Gastrocnemius medialis (tissue), 4 donors: Measurements from ENCODE around the gene LRRC74A. TPM values are rescaled to one million over a fixed set of nuclear protein-coding genes. Genes with fewer than 3 reads are reported as not detected.

Experiments used
- ATAC-seq, 2 donors: fragments of 150-250 bp; one replicate each; pipeline ENCODE4 v1.9.1; 2016
- DNase-seq, 2 donors: peaks; one replicate each; pipeline ENCODE4 v3.0.0-alpha.2; 2019
- H3K27ac ChIP-seq, 4 donors: fragments of 200-600 bp; sonication (generic); 1 replicate in 1 of 4; 2 replicates in 3 of 4; pipeline ENCODE4 v1.5.1; 2016 to 2018; ENCODE audit warnings: mild to moderate bottlenecking in 2 of 4, moderate library complexity in 1 of 4
- H3K27me3 ChIP-seq, 3 donors: fragments of 200-600 bp; sonication (generic) in 2 of 3; 1 replicate in 1 of 3; 2 replicates in 2 of 3; pipeline versions ENCODE4 v1.5.1 to v1.6.0; 2016 to 2019; ENCODE audit warnings: mild to moderate bottlenecking in 1 of 3, moderate library complexity in 1 of 3
- H3K36me3 ChIP-seq, 2 donors: fragments of 200-600 bp; sonication (generic) in 1 of 2; one replicate each; pipeline ENCODE4 v1.5.1; 2017 to 2018
- H3K4me1 ChIP-seq, 2 donors: fragments of 200-600 bp; sonication (generic) in 1 of 2; one replicate each; pipeline ENCODE4 v1.5.1; 2016 to 2017; ENCODE audit warnings: mild to moderate bottlenecking in 2 of 2
- H3K4me3 ChIP-seq, 4 donors: fragments of 200-600 bp; sonication (generic) in 3 of 4; 1 replicate in 1 of 4; 2 replicates in 3 of 4; pipeline ENCODE4 v1.5.1; 2016 to 2019; ENCODE audit warnings: mild to moderate bottlenecking in 2 of 4
- H3K9me3 ChIP-seq, 3 donors: fragments of 200-600 bp; sonication (generic) in 2 of 3; 1 replicate in 1 of 3; 2 replicates in 2 of 3; pipeline ENCODE4 v1.5.1; 2016 to 2019
- POLR2A ChIP-seq, 2 donors: fragments of 450-650 bp; IDR thresholded peaks; one replicate each; pipeline ENCODE4 v1.6.1; 2017; ENCODE audit warnings: antibody characterized with exemption in 2 of 2, mild to moderate bottlenecking in 2 of 2, moderate library complexity in 2 of 2
- in situ Hi-C, 4 donors: fragments of 200-750 bp; cut with MboI; loops; one replicate each; pipeline versions ENCODE4 v1.15.0 to v1.8.0; 2017; ENCODE audit warnings: low sequenced_read_pairs in 4 of 4
- intact Hi-C: fragments of 100-400 bp; cut with DNase I; formaldehyde crosslinking; loops from one replicate; pipeline ENCODE4 v1.15.1; 2023; ENCODE audit warnings: low total_unique reads
- total RNA-seq, 4 donors: library from RNA; depleted of rRNA; stranded (reverse); fragments of >200 nt; gene quantifications; one replicate each; pipeline versions ENCODE4 v1.1.0 to v1.2.3, GENCODE V29; 2016
- TF ChIP-seq, protein P1 (sequence below), 5 experiments: fragments of 450-650 bp in 3 of 5; fragments of 200-600 bp in 2 of 5; sonication (generic) in 2 of 5; IDR thresholded peaks in 4 of 5; conservative IDR thresholded peaks in 1 of 5; 1 replicate in 4 of 5; 2 replicates in 1 of 5; pipeline ENCODE4 v1.5.1; 2016 to 2019; ENCODE audit warnings: antibody characterized with exemption in 5 of 5, mild to moderate bottlenecking in 3 of 5, moderate library complexity in 3 of 5

The LRRC74A gene
- total RNA-seq, 4 donors from 2014 or later = not detected

DNA sequence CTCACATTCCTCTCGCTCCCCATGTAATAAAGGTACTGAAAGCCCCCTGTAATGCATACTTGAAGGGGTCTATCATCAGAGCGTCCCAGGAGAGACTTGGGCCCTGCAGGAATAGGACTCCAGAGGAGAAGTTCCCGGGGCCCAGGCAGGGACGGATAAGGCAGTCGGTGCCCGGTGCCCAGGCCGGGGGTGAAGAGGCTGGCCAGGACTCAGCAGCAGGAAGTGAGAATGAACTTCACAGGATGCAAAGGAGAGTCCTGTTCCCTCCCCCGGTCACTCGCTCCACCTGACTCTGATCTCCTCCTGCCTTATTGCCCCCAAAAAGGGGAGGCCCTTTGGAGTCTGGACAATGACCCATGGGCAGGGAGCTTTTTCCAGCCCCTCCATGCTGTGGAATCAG is 40.2 kb downstream of the LRRC74A start:
- Histone ChIP-seq H3K27me3 (no peaks in the 10 kb centered on the region), H3K27ac (peak overlapping the region in 1 of 4 donors; percentile 54)
- intact Hi-C loops = no loop called here

DNA sequence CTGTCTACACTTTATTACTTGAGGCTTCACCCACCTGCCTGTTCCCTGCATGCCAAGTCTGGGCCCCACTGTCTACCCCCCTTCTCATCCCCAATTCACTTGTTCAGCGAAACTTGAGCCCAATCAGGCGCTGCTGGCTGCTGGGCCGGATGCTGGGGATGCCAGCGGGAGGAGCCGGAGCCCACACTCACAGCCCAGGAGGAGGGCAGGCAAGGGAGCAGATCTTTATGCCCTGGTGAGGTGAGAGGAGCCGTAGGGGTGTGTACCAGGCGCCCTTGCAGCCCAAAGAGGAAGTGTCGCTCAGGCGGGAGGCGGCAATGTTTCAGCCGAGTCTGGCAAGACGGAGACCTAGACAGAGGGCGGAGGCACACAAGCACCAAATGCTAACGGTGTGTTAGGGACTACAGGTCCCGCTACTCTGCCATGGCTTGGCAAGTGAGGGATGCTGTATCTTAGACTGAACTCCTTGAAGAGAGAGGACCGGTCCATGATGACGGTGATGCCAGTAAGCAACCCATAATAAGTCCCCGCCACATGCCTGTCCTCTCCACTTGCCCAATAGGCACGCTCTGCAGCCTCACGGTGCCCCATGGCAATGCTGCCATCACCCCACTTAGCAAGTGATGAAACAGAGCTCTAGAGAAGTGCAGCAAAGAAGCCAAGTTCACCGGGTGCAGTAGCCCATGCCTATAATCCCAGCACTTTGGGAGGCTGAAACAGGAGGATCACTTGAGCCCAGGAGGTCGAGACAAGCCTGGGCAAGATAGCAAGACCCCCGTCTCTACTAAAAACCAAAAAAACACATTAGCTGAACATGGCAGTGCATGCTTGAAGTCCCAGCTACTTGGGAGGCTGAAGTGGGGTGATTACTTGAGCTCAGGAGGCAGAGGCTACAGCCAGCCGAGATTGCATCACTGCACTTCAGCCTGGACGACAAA is 41.6 kb downstream of the LRRC74A start:
- DNase-seq = no peak
- peak in 1 of 2 donors; percentile 24 for ATAC-seq
- Histone ChIP-seq H3K36me3 (no peaks in the 10 kb centered on the region), H3K27ac (peak overlapping the region in 2 of 4 donors; percentile 21 to 30), H3K9me3 (no peaks in the 10 kb centered on the region), H3K4me3 (peak overlapping the region in 1 of 4 donors; percentile 13), H3K4me1 (peaks cover 0 to 17% of the 10 kb centered on the region in 2 donors), H3K27me3 (no peaks in the 10 kb centered on the region)
- intact Hi-C loops = no loop called here
- in situ Hi-C loops = loop anchor here in 1 of 4 donors (25.0 kb wide), 1 partner anchor 420 kb away; no protein-coding TSS in a partner anchor
- TF ChIP-seq POLR2A (IDR thresholded peaks at IDR 0.05) = no peak
- TF ChIP-seq, protein P1, sequence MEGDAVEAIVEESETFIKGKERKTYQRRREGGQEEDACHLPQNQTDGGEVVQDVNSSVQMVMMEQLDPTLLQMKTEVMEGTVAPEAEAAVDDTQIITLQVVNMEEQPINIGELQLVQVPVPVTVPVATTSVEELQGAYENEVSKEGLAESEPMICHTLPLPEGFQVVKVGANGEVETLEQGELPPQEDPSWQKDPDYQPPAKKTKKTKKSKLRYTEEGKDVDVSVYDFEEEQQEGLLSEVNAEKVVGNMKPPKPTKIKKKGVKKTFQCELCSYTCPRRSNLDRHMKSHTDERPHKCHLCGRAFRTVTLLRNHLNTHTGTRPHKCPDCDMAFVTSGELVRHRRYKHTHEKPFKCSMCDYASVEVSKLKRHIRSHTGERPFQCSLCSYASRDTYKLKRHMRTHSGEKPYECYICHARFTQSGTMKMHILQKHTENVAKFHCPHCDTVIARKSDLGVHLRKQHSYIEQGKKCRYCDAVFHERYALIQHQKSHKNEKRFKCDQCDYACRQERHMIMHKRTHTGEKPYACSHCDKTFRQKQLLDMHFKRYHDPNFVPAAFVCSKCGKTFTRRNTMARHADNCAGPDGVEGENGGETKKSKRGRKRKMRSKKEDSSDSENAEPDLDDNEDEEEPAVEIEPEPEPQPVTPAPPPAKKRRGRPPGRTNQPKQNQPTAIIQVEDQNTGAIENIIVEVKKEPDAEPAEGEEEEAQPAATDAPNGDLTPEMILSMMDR (IDR thresholded peaks at IDR 0.05 in 4 of 5, conservative IDR thresholded peaks at IDR 0.05 in 1 of 5) = no peak

More for the DNA sequence above, 40.2 kb downstream of the LRRC74A start:
- no peaks in the 10 kb centered on the region for H3K9me3 ChIP-seq
- TF ChIP-seq, protein P1 (IDR thresholded peaks at IDR 0.05 in 4 of 5, conservative IDR thresholded peaks at IDR 0.05 in 1 of 5) = no peak
- no peak for TF ChIP-seq POLR2A (IDR thresholded peaks at IDR 0.05)
- peaks cover 0 to 17% of the 10 kb centered on the region in 2 donors for H3K4me1 ChIP-seq
- ATAC-seq (no peak), DNase-seq (no peak)
- no peaks in the 10 kb centered on the region for H3K36me3 ChIP-seq
- in situ Hi-C loops = loop anchor here in 1 of 4 donors (25.0 kb wide), 1 partner anchor 421 kb away; no protein-coding TSS in a partner anchor
- no peak overlapping the region for H3K4me3 ChIP-seq

DNA sequence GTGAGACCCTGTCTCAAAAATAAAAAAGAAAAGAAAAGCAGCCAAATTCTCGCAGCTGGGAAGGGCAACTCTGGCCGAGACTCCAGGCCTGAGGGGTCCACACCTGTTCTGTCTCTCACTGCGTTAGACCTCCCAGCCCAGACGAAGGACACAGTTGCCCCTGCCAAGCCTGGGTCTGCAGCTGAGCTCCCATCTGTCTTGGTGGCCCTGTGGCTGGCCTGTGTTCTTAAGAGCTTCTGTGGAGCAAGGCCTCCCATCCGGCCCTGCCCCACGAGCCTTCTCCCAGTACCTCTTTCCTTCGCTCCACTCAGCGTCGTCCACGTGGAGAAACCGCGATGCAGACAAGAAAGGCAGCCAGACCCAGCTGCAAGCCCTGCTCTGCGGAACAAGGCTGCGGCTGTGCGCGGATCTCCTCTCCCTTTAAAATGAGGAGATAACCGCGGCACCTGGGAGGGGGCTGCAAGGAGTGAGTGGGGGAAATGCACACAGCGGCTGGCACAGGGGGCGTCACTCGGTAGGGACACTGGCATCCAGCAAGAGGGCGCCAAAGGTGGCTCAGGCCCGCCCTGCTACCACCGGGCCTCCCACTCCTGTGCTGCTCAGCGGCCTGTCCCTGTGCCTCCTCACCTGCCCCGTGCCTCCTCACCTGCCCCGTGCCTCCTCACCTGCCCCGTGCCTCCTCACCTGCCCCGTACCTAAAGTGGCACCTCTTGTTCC is 42.4 kb downstream of the LRRC74A start:
- TF ChIP-seq, protein P1 (IDR thresholded peaks at IDR 0.05 in 4 of 5, conservative IDR thresholded peaks at IDR 0.05 in 1 of 5) = no peak
- TF ChIP-seq POLR2A (IDR thresholded peaks at IDR 0.05) = no peak
- in situ Hi-C loops = loop anchor here in 1 of 4 donors (25.0 kb wide), 1 partner anchor 419 kb away; no protein-coding TSS in a partner anchor
- Histone ChIP-seq H3K36me3 (no peaks in the 10 kb centered on the region), H3K27me3 (no peaks in the 10 kb centered on the region), H3K4me1 (peaks cover 0 to 17% of the 10 kb centered on the region in 2 donors), H3K27ac (no peak overlapping the region), H3K4me3 (no peak overlapping the region), H3K9me3 (no peaks in the 10 kb centered on the region)
- ATAC-seq (no peak), DNase-seq (no peak)
- intact Hi-C loops = no loop called here

DNA sequence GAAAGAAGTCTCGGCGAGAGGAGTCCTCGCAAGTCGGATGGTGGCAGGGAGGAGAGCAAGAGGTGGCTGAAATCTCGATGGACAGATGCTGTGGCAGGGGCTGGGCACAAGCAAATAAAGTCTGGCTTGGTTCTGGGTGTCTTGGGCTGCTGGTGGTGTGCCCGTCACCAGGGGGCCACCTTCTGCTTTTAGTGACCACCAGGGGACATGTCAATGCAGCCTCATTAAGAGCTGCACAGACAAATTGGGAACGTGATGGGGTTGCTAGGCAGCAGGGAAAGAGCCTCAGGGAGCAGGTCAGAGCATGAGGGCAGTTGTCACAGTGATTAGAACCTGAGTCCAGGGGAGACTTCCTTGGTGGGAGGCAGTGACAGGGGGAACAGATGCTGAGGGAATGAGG is 44.0 kb downstream of the LRRC74A start:
- H3K9me3 ChIP-seq = no peaks in the 10 kb centered on the region
- no peak overlapping the region for H3K27ac ChIP-seq
- DNase-seq = no peak
- no peaks in the 10 kb centered on the region for H3K27me3 ChIP-seq
- H3K36me3 ChIP-seq = no peaks in the 10 kb centered on the region
- H3K4me1 ChIP-seq = peaks cover 0 to 17% of the 10 kb centered on the region in 2 donors
- intact Hi-C loops (loop anchor here (5.0 kb wide), 1 partner anchor 432 kb away; no protein-coding TSS in a partner anchor), in situ Hi-C loops (loop anchor here in 2 of 4 donors (10.0 to 25.0 kb wide), 2 partner anchors 417 to 445 kb away; no protein-coding TSS in a partner anchor)
- TF ChIP-seq POLR2A (IDR thresholded peaks at IDR 0.05) = no peak
- ATAC-seq = no peak
- H3K4me3 ChIP-seq = no peak overlapping the region
